ENCODE data around the gene POLR1D.
A peak's percentile ranks its signal among the peaks of the same experiment; 100 is the strongest.
"Not testable (repeated sequence)": the region's sequence is repeated elsewhere in the genome, so short reads cannot be mapped to it uniquely, and the experiment has no call there.

POLR1D gene

DNA sequence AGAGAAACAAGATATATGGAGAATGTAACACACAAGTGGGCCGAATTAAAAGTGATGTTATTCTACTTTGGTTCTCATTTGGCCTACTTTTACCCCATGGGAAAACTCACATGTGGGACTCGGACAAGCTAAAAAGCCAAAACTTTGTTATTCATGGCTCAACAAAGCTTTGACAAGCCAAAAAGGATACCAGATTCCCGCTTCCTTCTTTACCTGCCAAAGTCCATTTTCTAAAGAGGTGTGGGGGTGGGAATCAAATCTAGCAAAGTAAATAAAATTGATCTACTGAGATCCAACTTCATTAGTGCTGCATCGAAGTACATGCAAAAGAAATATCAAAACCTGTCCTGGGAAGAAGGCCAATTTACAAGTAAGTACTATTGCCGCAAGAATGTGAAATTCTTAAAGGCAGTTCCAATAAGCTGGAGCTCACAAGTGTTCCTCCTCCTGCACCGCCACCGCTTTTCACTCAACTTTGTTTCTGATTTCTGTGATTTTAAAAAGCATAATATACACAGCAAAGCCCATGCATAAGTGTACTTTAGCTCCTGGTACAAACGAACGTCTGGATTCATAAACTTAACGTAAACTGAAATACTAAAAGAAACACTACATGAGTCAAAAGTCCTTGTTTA lies 2.5 kb upstream of the POLR1D start:
- peak; percentile 35 for DNase-seq

DNA sequence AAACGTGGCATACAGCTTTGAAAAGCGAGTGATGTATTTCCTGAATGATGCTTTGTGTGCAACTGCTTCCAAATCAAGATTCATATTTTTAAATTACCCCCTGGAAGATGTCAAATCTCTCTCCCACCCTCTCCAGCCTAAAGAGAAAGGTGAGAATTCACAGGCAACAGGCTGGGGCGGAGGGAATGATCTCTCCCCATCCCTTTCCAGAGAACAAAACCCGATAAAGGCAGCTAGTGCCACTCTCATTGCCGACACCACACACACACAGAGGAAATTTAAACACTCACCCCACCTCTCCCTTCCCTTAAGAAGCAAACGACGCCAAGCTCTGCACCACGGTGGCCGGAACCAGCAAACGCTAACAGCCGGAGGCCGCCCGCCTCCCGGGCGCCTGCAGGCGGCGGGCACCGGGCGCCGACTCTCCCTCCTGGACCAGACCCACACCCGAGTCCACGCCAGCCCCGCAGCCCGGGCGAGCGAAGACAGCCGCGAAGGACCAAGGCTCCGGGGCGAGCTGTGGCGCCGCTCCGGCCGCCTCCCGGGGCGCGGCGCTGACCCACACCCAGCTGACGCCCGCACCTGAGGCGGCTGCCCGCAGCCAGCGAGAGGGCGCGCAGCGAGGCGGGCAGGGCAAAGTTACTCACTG lies 1.8 kb upstream of the POLR1D start:
- DNase-seq = peak; percentile 29

GRCh38 chr13:27620377-27621115 lies 1.1 kb upstream of the POLR1D start, which contains the start of gene LNX2:
TSS of gene LNX2 (minus strand) at chr13:27620529. CDS start at chr13:27581703, 38,826 bp downstream.
- peak; percentile 97 for DNase-seq

DNA sequence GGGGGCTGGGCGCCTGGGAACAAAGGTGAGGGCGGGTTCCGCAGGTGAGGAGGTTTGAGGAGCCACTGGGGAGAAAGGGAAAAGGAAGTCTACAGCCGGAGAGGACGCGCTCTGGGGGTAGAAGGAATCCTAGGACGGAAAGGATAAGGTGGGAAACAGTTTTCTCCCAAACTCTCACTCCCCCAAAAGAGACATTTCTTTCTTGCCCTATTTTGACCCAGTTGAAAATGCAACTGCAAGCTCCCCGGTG lies 651 bp upstream of the POLR1D start:
- DNase-seq = peak; percentile 35

DNA sequence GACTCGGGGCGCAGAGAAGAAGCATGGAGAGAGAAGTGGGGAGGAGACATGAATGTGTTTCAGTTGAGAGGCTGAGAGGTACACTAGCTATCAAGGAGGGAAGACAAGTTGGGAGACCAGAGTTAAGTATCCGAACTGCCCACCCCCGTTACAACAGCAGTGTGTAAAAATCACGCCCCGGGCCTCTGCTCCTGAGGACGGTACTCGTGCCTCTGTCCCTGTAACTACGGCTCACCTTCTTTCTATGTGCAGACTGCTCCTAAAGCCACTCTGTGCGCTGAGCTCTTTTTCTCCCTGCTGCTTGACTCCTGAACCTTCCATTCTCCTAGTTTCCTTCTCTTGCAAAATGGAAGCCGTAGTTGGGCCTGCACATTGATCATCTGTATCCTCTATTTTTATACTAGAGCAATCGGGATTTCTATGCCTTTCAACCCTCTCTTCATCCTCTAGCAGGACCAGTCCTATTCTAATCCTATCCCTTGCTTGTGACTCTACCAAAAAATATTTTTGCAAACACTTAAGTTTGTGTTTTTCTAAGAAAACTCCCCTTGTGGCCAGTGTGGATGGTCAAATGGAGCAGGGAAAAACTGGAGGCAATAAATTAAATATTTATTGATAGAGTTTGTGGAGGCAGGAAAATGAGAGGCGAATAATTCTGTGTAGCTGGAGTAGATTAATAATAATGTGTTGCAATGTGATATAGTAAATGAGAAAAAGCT lies 569 bp downstream of the POLR1D start:
- peak; percentile 4 for DNase-seq

DNA sequence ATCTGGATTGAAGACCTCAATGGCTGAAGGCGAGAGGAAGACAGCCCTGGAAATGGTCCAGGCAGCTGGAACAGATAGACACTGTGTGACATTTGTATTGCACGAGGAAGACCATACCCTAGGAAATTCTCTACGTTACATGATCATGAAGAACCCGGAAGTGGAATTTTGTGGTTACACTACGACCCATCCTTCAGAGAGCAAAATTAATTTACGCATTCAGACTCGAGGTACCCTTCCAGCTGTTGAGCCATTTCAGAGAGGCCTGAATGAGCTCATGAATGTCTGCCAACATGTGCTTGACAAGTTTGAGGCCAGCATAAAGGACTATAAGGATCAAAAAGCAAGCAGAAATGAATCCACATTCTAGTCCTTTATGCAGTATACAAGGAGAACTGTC lies 1.2 kb downstream of the POLR1D start:
- peak; percentile 3 for DNase-seq

GRCh38 chr13:27624071-27624470 lies 2.4 kb downstream of the POLR1D start:
- DNase-seq = no peak

- DNase-seq = no peak
Observed at GRCh38 chr13:27625839-27626238, 4.1 kb downstream of the POLR1D start.

GRCh38 chr13:27627380-27627779 lies 5.7 kb downstream of the POLR1D start:
- no peak for DNase-seq

DNA sequence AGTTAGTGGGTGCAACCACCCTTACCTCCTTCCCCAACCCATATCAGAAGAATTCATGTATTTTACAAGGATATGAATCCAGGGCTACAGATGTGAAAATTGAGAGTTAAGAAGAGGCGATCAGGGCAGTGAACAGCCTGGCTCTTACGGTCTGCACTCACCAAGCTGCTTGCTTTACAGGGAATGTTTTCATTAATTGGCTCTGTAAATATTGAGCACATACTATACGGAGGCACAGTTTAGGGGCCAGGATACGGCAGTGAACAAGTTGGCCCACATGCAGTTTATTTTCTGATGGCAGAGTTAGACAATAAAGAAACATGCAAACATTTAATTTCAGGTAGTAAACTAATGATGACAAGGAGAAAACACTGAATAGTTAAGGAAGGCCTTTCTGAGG lies 6.4 kb downstream of the POLR1D start:
- DNase-seq = no peak

DNA sequence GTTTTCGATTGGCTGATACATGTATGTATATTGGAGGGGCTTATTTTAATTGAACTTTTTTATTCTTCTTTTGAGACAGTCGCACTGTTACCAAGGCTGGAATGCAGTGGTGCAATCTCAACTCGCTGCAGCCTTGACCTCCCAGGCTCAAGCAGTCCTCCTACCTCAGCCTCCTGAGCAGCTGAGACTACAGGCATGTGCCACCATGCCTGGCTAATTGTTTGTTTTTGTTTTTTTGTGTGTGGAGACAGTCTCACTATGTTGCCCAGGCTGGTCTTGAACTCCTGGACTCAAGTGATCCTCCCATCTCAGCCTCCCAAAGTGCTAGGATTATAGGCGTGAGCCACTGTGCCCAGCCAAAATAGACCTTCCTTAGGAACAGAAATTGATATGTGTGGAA lies 7.1 kb downstream of the POLR1D start:
- not testable (repeated sequence) for DNase-seq

GRCh38 chr13:27631156-27631555 lies 9.5 kb downstream of the POLR1D start:
- DNase-seq = no peak

GRCh38 chr13:27631665-27632064 lies 10.0 kb downstream of the POLR1D start:
- DNase-seq = no peak

DNA sequence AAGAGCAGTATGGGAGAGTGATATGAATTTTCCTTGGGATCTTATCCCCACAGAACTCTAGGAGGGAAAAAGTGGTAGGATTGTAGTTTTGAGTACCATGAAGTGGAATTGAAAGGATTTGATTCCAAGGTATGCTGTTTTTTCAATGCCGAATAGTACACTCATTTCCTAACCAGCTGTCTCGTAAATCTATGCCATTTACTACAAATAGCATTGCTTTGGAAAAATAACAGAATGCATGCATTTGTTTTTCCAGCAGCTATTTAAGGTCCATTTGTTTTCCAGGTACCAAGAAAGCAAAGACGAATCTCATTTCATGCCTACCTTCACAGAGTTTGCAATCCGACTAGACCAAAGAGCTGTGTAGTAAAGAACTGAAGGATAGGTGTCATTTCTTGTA lies 10.5 kb downstream of the POLR1D start:
- no peak for DNase-seq

DNA sequence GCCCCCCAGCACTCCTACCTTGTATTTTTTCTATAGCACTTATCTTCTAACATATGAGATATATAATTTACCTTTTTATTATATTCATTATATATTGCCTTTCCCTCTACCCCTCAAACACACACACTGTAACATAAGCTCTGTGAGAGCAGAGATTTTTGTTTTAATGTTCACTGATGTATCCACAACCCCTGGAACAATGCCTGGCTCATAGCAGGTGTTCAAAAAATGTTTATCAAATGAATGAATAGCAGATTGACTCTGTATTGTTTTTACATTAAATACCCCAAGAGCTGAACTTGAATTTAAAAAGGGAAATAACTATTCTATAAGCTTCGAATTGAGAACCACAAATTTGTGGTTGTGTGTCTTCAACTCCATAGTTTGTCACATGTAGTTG lies 11.0 kb downstream of the POLR1D start:
- DNase-seq = no peak

GRCh38 chr13:27634231-27634630 lies 12.5 kb downstream of the POLR1D start:
- no peak for DNase-seq

DNA sequence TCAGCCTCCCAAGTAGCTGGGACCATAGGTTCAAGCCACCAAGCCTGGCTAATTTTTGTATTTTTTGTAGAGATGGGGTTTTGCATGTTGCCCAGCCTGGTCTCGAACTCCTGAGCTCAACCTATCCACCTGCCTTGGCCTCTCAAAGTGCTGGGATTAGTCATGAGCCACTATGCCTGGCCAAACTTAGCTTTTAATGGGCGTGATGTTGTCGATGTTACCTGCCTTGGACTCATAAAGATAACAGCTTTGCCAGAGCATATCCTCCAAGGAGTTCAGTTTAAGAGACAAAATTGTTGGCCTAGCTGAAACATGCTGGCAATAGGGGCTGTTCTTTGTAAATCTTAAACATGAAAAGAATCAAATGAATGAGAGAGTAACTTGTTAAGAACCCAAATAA lies 13.1 kb downstream of the POLR1D start:
- no peak for DNase-seq

DNA sequence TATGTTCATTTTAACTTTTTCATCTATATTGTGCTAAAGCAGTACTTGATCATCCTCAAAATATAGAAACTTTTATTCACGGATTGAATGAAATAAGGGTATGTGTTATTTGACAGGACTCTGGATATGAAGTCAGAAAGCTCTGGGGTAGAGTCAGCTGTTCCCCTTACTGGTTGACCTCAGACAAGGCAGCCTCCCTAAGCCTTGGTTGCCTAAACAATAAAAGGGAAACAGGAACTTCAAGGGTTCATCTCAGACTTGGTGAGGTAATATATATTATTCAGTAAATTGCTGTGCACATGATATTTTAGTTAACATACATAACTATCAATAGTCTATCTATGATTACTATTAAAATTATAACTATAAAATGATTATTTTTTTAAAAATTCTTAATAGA lies 13.6 kb downstream of the POLR1D start:
- DNase-seq = no peak

DNA sequence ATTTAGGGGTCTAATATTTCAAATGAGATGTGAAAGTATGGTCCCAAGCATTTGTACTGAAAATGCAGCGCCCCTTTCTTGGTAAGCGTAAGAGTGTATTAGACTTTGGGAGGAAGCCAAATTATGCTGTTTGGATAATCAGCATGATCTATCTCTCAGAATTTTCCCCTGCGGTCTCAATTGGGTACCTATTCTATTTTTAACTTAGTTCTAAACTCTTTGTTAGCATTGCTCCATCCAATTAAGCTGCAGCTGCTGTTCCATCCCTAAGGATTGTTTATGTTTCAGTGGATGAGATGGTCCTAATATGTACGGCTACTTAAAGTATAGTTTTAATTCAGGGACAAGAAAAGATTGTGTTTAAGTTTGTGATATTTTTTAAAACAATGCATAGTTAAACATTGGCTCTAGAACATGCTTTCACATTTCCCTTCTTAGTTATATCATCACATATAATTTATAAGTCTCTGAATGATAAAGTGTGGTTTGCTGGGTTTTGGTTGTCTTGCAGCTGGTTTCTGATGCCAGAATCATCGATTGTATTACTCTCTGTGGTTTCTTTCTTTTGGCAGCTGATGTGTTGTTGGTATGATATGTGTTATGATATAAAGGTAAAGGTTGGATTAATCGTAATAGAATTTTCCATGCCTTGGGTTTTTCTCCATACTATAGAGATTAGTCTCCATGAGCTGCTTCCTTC lies 15.0 kb downstream of the POLR1D start:
- DNase-seq = peak; percentile 5

GRCh38 chr13:27637289-27637626 lies 15.6 kb downstream of the POLR1D start:
- DNase-seq = no peak

- DNase-seq = no peak
Observed at GRCh38 chr13:27638001-27638400, 16.3 kb downstream of the POLR1D start.

GRCh38 chr13:27638521-27638920 lies 16.8 kb downstream of the POLR1D start:
- peak; percentile 11 for DNase-seq

GRCh38 chr13:27639186-27639585 lies 17.5 kb downstream of the POLR1D start:
- no peak for DNase-seq

Measured in fibroblast of skin of right quadriceps (primary cell).